ENCODE results near the gene DNAJC7. TPM values are rescaled to one million over a fixed set of nuclear protein-coding genes. Genes with fewer than 3 reads are reported as not detected.

DNAJC7 gene
- total and polyA plus RNA-seq, 2 donors from 2014 or later = 88.1 to 141 TPM

DNA sequence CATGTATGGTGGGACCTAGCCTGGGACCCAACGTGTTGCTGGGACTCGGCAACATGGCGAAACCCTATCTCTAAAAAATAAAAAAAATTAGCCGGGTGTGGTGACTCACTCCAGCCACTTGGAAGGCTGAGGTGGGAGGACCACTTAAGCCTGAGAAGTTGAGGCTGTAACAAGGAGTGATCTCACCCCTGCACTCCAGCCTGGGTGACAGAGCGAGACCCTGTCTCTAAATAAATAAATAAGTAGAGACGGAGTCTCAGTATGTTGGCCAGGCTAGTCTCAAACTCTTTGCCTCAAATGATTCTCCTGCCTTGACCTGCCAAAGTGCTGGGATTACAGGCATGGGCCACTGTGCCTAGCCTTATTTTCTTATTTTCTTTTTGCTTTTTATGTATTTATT, 60.7 kb downstream of the DNAJC7 start:
- TF ChIP-seq, protein P1, sequence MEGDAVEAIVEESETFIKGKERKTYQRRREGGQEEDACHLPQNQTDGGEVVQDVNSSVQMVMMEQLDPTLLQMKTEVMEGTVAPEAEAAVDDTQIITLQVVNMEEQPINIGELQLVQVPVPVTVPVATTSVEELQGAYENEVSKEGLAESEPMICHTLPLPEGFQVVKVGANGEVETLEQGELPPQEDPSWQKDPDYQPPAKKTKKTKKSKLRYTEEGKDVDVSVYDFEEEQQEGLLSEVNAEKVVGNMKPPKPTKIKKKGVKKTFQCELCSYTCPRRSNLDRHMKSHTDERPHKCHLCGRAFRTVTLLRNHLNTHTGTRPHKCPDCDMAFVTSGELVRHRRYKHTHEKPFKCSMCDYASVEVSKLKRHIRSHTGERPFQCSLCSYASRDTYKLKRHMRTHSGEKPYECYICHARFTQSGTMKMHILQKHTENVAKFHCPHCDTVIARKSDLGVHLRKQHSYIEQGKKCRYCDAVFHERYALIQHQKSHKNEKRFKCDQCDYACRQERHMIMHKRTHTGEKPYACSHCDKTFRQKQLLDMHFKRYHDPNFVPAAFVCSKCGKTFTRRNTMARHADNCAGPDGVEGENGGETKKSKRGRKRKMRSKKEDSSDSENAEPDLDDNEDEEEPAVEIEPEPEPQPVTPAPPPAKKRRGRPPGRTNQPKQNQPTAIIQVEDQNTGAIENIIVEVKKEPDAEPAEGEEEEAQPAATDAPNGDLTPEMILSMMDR (IDR thresholded peaks at IDR 0.05; ENCODE audit: borderline replicate concordance, extremely low read depth, insufficient read depth) = no peak
- DNase-seq (no peak), FAIRE-seq (no peak)
- H3K4me3 ChIP-seq (ENCODE audit: low read length in 3 of 3) = no peak overlapping the region
- intact Hi-C loops (cut with DNase I) = no loop called here
- H3K9ac ChIP-seq (ENCODE audit: low read length in 3 of 3) = no peak overlapping the region
- H3K36me3 ChIP-seq (ENCODE audit: control insufficient read depth in 2 of 3, insufficient read depth in 3 of 3, low read length in 3 of 3) = peaks cover 0 to 3% (median 0%) of the 10 kb centered on the region in 3 donors
- no peaks in the 10 kb centered on the region for H3K27me3 ChIP-seq (ENCODE audit: control insufficient read depth, insufficient read depth, low read length)
- no peaks in the 10 kb centered on the region for H3K9me3 ChIP-seq (ENCODE audit: control insufficient read depth in 2 of 3, insufficient read depth in 1 of 3, low read length in 3 of 3)
- H3K27ac ChIP-seq (ENCODE audit: low read depth in 2 of 2, low read length in 2 of 2) = no peak overlapping the region
- peaks cover 0 to 3% (median 0%) of the 10 kb centered on the region in 3 donors for H3K4me1 ChIP-seq (ENCODE audit: control insufficient read depth in 2 of 3, insufficient read depth in 2 of 3, low read depth in 1 of 3, low read length in 3 of 3)

DNA sequence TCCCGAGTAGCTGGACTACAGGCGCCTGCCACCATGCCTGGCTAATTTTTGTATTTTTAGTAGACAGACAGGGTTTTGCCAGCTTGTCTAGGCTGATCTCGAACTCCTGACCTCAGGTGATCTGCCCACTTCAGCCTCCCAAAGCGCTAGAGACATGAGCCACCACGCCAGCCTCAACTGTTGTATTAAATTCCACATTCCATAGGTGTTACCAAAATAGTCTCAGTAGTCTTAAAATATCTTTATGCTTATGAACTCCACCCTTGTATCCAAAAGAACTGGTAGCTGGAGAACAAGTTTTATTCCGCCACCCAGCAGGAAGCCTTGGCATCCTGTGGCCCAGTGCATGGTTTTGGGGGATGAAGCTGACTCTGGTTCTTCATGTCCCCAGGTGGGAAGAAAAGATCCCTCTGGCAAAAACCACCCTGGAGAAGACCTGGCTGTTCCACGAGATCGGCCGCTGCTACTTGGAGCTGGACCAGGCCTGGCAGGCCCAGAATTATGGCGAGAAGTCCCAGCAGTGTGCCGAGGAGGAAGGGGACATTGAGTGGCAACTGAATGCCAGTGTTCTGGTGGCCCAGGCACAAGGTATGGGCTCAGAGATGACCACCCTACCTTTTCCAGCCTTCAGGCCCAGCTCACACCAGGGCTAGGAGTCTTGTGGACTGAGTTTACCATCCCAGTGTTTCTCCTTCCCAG, 68.3 kb downstream of the DNAJC7 start:
- DNase-seq (no peak), FAIRE-seq (no peak)
- Histone ChIP-seq H3K4me3 (ENCODE audit: low read length in 3 of 3) (no peak overlapping the region), H3K9me3 (ENCODE audit: control insufficient read depth in 2 of 3, insufficient read depth in 1 of 3, low read length in 3 of 3) (no peaks in the 10 kb centered on the region), H3K4me1 (ENCODE audit: control insufficient read depth in 2 of 3, insufficient read depth in 2 of 3, low read depth in 1 of 3, low read length in 3 of 3) (peaks cover 0 to 5% (median 0%) of the 10 kb centered on the region in 3 donors), H3K36me3 (ENCODE audit: control insufficient read depth in 2 of 3, insufficient read depth in 3 of 3, low read length in 3 of 3) (peaks cover 0 to 2% (median 2%) of the 10 kb centered on the region in 3 donors), H3K9ac (ENCODE audit: low read length in 3 of 3) (no peak overlapping the region), H3K27me3 (ENCODE audit: control insufficient read depth, insufficient read depth, low read length) (no peaks in the 10 kb centered on the region), H3K27ac (ENCODE audit: low read depth in 2 of 2, low read length in 2 of 2) (no peak overlapping the region)
- TF ChIP-seq, protein P1 (IDR thresholded peaks at IDR 0.05; ENCODE audit: borderline replicate concordance, extremely low read depth, insufficient read depth) = no peak
- intact Hi-C loops (cut with DNase I) = no loop called here

DNA sequence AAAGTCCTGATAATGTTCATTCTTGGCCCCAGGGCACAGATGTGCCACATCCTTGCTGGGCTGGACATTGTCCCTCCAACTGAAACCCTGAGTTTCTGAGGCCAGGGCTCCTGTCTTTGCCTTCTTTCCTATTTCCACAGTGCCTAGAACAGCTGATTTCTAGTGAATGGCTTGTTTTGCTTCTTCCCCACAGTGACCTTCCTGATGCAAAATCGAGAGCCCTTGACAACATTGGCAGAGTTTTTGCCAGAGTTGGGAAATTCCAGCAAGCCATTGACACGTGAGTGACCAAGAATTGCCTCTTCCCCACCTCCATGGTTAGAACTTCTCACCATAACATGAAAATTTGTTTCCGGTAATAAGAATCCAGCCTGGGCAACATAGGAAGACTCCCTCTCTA, 72.3 kb downstream of the DNAJC7 start:
- Histone ChIP-seq H3K4me1 (ENCODE audit: control insufficient read depth in 2 of 3, insufficient read depth in 2 of 3, low read depth in 1 of 3, low read length in 3 of 3) (peaks cover 0 to 5% (median 2%) of the 10 kb centered on the region in 3 donors), H3K9ac (ENCODE audit: low read length in 3 of 3) (no peak overlapping the region), H3K4me3 (ENCODE audit: low read length in 3 of 3) (no peak overlapping the region), H3K27ac (ENCODE audit: low read depth in 2 of 2, low read length in 2 of 2) (no peak overlapping the region), H3K9me3 (ENCODE audit: control insufficient read depth in 2 of 3, insufficient read depth in 1 of 3, low read length in 3 of 3) (no peaks in the 10 kb centered on the region), H3K36me3 (ENCODE audit: control insufficient read depth in 2 of 3, insufficient read depth in 3 of 3, low read length in 3 of 3) (peaks cover 0 to 2% (median 2%) of the 10 kb centered on the region in 3 donors), H3K27me3 (ENCODE audit: control insufficient read depth, insufficient read depth, low read length) (no peaks in the 10 kb centered on the region)
- DNase-seq = no peak
- TF ChIP-seq, protein P1 (IDR thresholded peaks at IDR 0.05; ENCODE audit: borderline replicate concordance, extremely low read depth, insufficient read depth) = no peak
- intact Hi-C loops (cut with DNase I) = no loop called here
- FAIRE-seq = no peak
